LoVo (cell line): Measurements from ENCODE around the gene SELENOM.
"Not testable (repeated sequence)": the region's sequence is repeated elsewhere in the genome, so short reads cannot be mapped to it uniquely, and the experiment has no call there.

Experiments used
- DNase-seq: peaks from one replicate; pipeline ENCODE4 v3.0.0-alpha.2; 2016; ENCODE audit warnings: low spot score

The SELENOM gene

GRCh38 chr22:31105282-31105929, 2.0 kb downstream of the SELENOM start:
- DNase-seq = no peak

- DNase-seq = no peak
Observed at GRCh38 chr22:31104869-31105268, 2.5 kb downstream of the SELENOM start.

GRCh38 chr22:31103899-31104694, 3.3 kb downstream of the SELENOM start:
- no peak for DNase-seq

- no peak for DNase-seq
Observed at GRCh38 chr22:31103111-31103510, 4.3 kb downstream of the SELENOM start.

- no peak for DNase-seq
Observed at GRCh38 chr22:31102441-31103081, 4.8 kb downstream of the SELENOM start.

- no peak for DNase-seq
Observed at GRCh38 chr22:31100762-31101525, 6.4 kb downstream of the SELENOM start.

- no peak for DNase-seq
Observed at GRCh38 chr22:31099841-31100761, 7.3 kb downstream of the SELENOM start.

GRCh38 chr22:31099386-31099785, 8.0 kb downstream of the SELENOM start:
- no peak for DNase-seq

GRCh38 chr22:31098632-31099110, 8.7 kb downstream of the SELENOM start:
- no peak for DNase-seq

GRCh38 chr22:31097941-31098631, 9.3 kb downstream of the SELENOM start:
- no peak for DNase-seq

- not testable (repeated sequence) for DNase-seq
Observed at GRCh38 chr22:31097539-31097938, 9.8 kb downstream of the SELENOM start.

- DNase-seq = no peak
Observed at GRCh38 chr22:31096657-31097279, 10.6 kb downstream of the SELENOM start.

- no peak for DNase-seq
Observed at GRCh38 chr22:31095637-31096249, 11.6 kb downstream of the SELENOM start.

GRCh38 chr22:31094741-31095140, 12.6 kb downstream of the SELENOM start:
- DNase-seq = no peak

- no peak for DNase-seq
Observed at GRCh38 chr22:31094021-31094551, 13.3 kb downstream of the SELENOM start.

- DNase-seq = no peak
Observed at GRCh38 chr22:31093086-31093850, 14.1 kb downstream of the SELENOM start.

- DNase-seq = no peak
Observed at GRCh38 chr22:31092161-31092560, 15.2 kb downstream of the SELENOM start.
